HEK293T (cell line): ENCODE results near the gene MADD.

Source experiments
- ARNT ChIP-seq: fragments of 450-650 bp; IDR thresholded peaks from 2 replicates; pipeline ENCODE4 v1.6.1; 2017; ENCODE audit warnings: mild to moderate bottlenecking
- FOXM1 ChIP-seq: fragments of 450-650 bp; IDR thresholded peaks from 2 replicates; pipeline ENCODE4 v1.6.1; 2017; ENCODE audit warnings: mild to moderate bottlenecking, borderline replicate concordance
- SP1 ChIP-seq: fragments of 450-650 bp; IDR thresholded peaks from 2 replicates; pipeline ENCODE4 v1.6.1; 2017
- TARDBP ChIP-seq: fragments of 450-650 bp; IDR thresholded peaks from 2 replicates; pipeline ENCODE4 v1.6.1; 2016

DNA sequence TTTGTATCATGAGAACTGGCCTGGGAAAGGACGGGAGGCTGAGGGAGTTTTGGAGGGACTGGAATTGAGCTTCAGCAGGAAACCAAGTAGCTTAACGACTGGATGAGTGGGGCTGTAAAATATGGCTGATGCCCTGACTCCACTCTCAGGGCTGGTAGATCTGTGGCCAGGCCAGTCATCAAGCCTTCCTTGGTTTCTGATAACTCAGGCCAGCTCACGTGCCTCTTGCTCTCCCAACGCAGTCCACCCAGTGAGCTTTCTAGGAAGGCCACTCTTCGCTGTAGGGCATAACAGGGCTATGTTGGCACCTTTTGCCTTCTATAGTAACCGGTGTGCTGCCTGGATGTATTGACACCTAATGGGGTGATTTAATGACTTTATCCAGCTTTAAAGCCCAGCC, 5.8 kb upstream of the MADD start:
- TF ChIP-seq TARDBP: no peak
- no peak for TF ChIP-seq FOXM1
- no peak for TF ChIP-seq ARNT
- no peak for TF ChIP-seq SP1
